ENCODE results near the gene OR1J1. TPM values are rescaled to one million over a fixed set of nuclear protein-coding genes. Genes with fewer than 3 reads are reported as not detected.

Gene OR1J1
- total RNA-seq, 4 donors from 2014 or later = not detected

DNA sequence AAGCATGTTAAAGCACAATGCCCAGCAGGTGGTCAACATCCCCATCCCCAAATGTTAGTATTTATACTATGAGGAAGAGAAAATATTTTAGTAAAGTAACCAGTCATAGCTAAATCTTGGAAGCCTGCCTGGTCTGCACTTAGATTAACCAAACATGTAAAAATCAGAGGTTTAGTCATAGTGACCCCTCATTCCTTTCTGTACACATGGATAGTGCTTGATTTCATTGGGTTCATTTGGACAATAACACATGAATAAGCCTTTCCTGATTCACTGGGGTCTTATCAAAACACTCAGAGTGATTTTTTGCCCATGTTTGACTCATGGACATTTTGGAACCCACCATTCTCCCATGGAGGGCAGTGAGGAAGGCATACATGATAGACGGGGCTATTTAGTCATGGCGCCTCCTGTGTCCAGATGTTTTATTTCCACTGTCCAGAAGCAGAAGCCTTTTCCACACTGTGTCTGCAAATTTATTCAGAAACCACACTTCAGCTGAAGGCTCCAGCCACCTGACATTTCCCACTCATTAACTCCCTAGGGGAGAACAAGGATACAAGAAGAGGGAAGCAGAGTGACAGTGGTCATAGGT lies 32.5 kb downstream of the OR1J1 start:
- Histone ChIP-seq H3K4me1 (no peaks in the 10 kb centered on the region), H3K27ac (no peak overlapping the region), H3K36me3 (no peaks in the 10 kb centered on the region), H3K9me3 (no peaks in the 10 kb centered on the region), H3K27me3 (no peaks in the 10 kb centered on the region), H3K4me3 (no peak overlapping the region)
- TF ChIP-seq, protein P1, sequence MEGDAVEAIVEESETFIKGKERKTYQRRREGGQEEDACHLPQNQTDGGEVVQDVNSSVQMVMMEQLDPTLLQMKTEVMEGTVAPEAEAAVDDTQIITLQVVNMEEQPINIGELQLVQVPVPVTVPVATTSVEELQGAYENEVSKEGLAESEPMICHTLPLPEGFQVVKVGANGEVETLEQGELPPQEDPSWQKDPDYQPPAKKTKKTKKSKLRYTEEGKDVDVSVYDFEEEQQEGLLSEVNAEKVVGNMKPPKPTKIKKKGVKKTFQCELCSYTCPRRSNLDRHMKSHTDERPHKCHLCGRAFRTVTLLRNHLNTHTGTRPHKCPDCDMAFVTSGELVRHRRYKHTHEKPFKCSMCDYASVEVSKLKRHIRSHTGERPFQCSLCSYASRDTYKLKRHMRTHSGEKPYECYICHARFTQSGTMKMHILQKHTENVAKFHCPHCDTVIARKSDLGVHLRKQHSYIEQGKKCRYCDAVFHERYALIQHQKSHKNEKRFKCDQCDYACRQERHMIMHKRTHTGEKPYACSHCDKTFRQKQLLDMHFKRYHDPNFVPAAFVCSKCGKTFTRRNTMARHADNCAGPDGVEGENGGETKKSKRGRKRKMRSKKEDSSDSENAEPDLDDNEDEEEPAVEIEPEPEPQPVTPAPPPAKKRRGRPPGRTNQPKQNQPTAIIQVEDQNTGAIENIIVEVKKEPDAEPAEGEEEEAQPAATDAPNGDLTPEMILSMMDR (IDR thresholded peaks at IDR 0.05) = no peak
- no peak for TF ChIP-seq POLR2A (IDR thresholded peaks at IDR 0.05)
- TF ChIP-seq EP300 (IDR thresholded peaks at IDR 0.05) = no peak
- TF ChIP-seq POLR2AphosphoS5 (IDR thresholded peaks at IDR 0.05) = no peak
- WGBS = 78% methylated on average over 2 of the region's 2 CpGs
- DNase-seq (ENCODE audit: low spot score in 2 of 2) = no peak

DNA sequence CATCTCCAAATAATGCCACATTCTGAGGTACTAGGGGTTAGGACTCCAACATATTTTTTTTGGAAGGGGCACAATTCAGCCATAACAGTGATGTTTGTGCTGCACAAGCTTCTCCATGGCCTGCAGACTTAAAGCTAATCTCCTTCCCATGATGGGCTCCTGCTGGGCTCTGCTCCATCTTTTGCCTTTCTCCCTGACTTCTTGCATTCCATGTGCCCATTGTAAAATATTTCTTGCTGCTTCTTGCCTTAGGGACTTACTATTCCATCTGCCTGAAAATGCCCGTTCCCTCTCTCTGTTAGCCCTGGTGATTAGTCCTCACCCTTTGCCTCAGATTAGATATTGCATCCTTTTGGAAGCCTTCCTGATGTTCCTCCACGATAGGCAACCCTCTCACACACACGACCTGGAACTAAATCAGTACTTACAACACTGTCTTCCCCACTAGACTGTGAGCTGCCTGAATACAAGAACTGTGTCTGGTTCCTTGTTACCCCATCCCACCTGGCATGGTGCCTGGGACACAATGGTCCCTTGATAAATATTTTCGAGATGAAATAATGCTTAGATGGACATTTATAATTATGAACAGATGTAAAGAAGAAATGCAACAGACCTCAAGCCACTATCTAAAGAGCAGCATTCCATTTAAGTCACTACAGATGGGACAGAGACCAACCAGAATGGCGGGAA lies 33.5 kb downstream of the OR1J1 start:
- H3K27me3 ChIP-seq = no peaks in the 10 kb centered on the region
- TF ChIP-seq EP300 (IDR thresholded peaks at IDR 0.05) (no peak), POLR2A (IDR thresholded peaks at IDR 0.05) (no peak), POLR2AphosphoS5 (IDR thresholded peaks at IDR 0.05) (no peak)
- H3K9me3 ChIP-seq = no peaks in the 10 kb centered on the region
- H3K4me1 ChIP-seq = no peaks in the 10 kb centered on the region
- H3K4me3 ChIP-seq = no peak overlapping the region
- WGBS = 53% methylated on average over 5 of the region's 5 CpGs
- H3K27ac ChIP-seq = no peak overlapping the region
- no peak for DNase-seq (ENCODE audit: low spot score in 2 of 2)
- no peaks in the 10 kb centered on the region for H3K36me3 ChIP-seq

DNA sequence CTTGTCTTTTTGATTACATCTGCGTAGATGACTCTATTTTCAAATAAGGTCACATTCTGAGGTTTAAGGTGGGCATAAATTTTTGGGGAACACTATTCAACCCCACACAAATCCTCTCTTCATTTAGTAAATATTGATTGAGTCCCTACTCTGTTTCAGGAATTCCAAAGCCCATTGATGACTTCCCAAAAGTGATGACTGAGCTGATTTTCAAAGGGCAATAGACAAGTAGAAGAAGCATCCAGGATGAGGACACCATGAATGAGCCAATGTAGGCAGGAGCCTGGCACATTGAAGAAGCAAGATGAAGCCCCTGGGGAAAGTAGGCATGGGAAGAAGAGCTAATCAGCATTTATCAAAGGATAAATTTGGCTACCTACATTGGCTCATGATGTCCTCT lies 35.2 kb downstream of the OR1J1 start:
- H3K4me3 ChIP-seq = no peak overlapping the region
- DNase-seq (ENCODE audit: low spot score in 2 of 2) = no peak
- no peaks in the 10 kb centered on the region for H3K9me3 ChIP-seq
- WGBS = 84% methylated on average over 1 of the region's 1 CpG
- no peaks in the 10 kb centered on the region for H3K27me3 ChIP-seq
- H3K27ac ChIP-seq = no peak overlapping the region
- H3K36me3 ChIP-seq = no peaks in the 10 kb centered on the region
- TF ChIP-seq POLR2AphosphoS5 (IDR thresholded peaks at IDR 0.05) = no peak
- no peak for TF ChIP-seq EP300 (IDR thresholded peaks at IDR 0.05)
- TF ChIP-seq POLR2A (IDR thresholded peaks at IDR 0.05) = no peak
- TF ChIP-seq, protein P1 (IDR thresholded peaks at IDR 0.05) = no peak
- no peaks in the 10 kb centered on the region for H3K4me1 ChIP-seq

Other genes with a start within 250 kb of the OR1J1 start
- gene LHX6, start 249.0 kb downstream of the OR1J1 start, total RNA-seq = 1 to 10 TPM; 1.4 to 7.3 (median 3.4) TPM
- gene RBM18, start 213.1 kb downstream of the OR1J1 start, total RNA-seq = 10 to 100 TPM; 10.2 to 15.8 (median 11.9) TPM
- gene MRRF, start 213.0 kb downstream of the OR1J1 start, total RNA-seq = 10 to 100 TPM; 41.3 to 75.2 (median 44.2) TPM
- 100 to 1,000 TPM in 1 of 4 donors, 10 to 100 TPM in 3; 64.3 to 124 (median 73.1) TPM for gene PTGS1, start 106.9 kb downstream of the OR1J1 start, total RNA-seq
- gene OR1J2, start 32.9 kb upstream of the OR1J1 start, total RNA-seq = not detected
- not detected for gene OR1J4, start 41.2 kb upstream of the OR1J1 start, total RNA-seq
- not detected for gene OR1N1, start 49.4 kb upstream of the OR1J1 start, total RNA-seq
- gene OR1N2, start 75.2 kb upstream of the OR1J1 start, total RNA-seq = not detected
- not detected for gene OR1L8, start 105.5 kb upstream of the OR1J1 start, total RNA-seq
- not detected for gene OR1Q1, start 136.8 kb upstream of the OR1J1 start, total RNA-seq
- 1 to 10 TPM in 1 of 4 donors, not detected in 3; 2.6 TPM for gene OR1B1, start 179.7 kb upstream of the OR1J1 start, total RNA-seq
- not detected for gene OR1L1, start 183.8 kb upstream of the OR1J1 start, total RNA-seq
- not detected for gene OR1L3, start 197.2 kb upstream of the OR1J1 start, total RNA-seq
- gene OR1L4, start 246.1 kb upstream of the OR1J1 start, total RNA-seq = not detected

All from suprapubic skin (tissue), 4 donors.